Right cardiac atrium (tissue), 5 donors: ENCODE data around the gene MYO18B. TPM values are rescaled to one million over a fixed set of nuclear protein-coding genes. Genes with fewer than 3 reads are reported as not detected.

Source experiments
- ATAC-seq, 2 donors: fragments of 200-7000 bp; cut with Tn5 transposase; one replicate each; pipeline versions ENCODE4 v1.8.0 to v1.9.1; 2020; ENCODE audit warnings: moderate library complexity in 2 of 2, mild to moderate bottlenecking in 1 of 2
- DNase-seq, 3 donors: peaks; one replicate each; pipeline ENCODE4 v3.0.0-alpha.2; 2020
- H3K27ac ChIP-seq: one replicate; pipeline ENCODE4 v1.5.1; 2013; ENCODE audit warnings: mild to moderate bottlenecking, low read length, control low read depth, moderate library complexity
- H3K27me3 ChIP-seq: one replicate; pipeline ENCODE4 v1.6.1; 2013; ENCODE audit not compliant: control insufficient read depth, insufficient read depth
- H3K4me1 ChIP-seq: one replicate; pipeline ENCODE4 v1.6.1; 2013; ENCODE audit warnings: low read length; ENCODE audit not compliant: control insufficient read depth, insufficient read depth
- H3K4me3 ChIP-seq: one replicate; pipeline ENCODE4 v1.5.1; 2013; ENCODE audit warnings: low read length, control low read depth
- H3K9me3 ChIP-seq: one replicate; pipeline ENCODE4 v1.6.1; 2013; ENCODE audit warnings: low read length; ENCODE audit not compliant: control insufficient read depth
- WGBS: extraction: QIAGEN DNeasy Blood & Tissue Kit; methylation state at CpG from one replicate; pipeline ENCODE4 v1.1.7; 2013; 5-methylcytosine and 5-hydroxymethylcytosine counted together
- intact Hi-C, 4 donors: fragments of 100-400 bp; cut with DNase I; formaldehyde crosslinking; loops; one replicate each; pipeline versions ENCODE4 v1.11.0 to v1.14.0; 2022 to 2023
- polyA plus RNA-seq: library from polyadenylated mRNA; stranded (reverse); fragments of 200-250 nt; gene quantifications from one replicate; pipeline ENCODE4 v1.2.3, GENCODE V29; 2013
- total RNA-seq, 4 donors: library from RNA; stranded (reverse); fragmentation: NEBNext Ultra II Directional; extraction: Animal tissue kit (Norgen Biotek cat#: 25700); gene quantifications; one replicate each; pipeline ENCODE4 v1.2.1, GENCODE V29; 2021
- donor health status: healthy with polysubstance abuse.
- donor health status: DM: no; HTN: yes; CAD: no.
- donor health status: DM: no; HTN: no; CAD: no.
- donor health status: DM: no; HTN: yes; CAD: no; lungs with severe emphysema.
- donor health status: DM: yes; HTN: yes; CAD: no.

Gene MYO18B
- total and polyA plus RNA-seq, 5 donors = 74.5 to 184 (median 121) TPM

DNA sequence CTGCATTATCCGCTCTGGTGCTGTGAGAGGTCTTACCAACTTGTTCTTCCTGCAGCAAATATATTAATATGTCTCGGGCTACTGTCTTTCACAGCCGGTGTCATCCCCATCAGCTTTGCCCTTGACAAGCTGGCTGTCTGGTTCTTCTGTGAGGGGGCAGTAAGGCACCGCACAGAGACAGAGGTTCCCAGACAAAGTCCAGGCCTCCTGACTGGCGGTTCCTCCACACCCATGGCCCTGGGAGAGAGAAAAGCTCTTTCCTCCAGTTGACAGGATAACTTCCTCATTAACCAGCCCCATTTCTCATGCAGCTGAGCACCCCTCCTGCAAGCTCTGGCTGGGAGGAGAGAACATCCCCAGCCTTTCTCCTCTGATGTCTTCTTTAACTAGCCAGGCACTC is 214.8 kb downstream of the MYO18B start:
- no peaks in the 10 kb centered on the region for H3K9me3 ChIP-seq
- 59% methylated on average over 5 of the region's 5 CpGs for WGBS

DNA sequence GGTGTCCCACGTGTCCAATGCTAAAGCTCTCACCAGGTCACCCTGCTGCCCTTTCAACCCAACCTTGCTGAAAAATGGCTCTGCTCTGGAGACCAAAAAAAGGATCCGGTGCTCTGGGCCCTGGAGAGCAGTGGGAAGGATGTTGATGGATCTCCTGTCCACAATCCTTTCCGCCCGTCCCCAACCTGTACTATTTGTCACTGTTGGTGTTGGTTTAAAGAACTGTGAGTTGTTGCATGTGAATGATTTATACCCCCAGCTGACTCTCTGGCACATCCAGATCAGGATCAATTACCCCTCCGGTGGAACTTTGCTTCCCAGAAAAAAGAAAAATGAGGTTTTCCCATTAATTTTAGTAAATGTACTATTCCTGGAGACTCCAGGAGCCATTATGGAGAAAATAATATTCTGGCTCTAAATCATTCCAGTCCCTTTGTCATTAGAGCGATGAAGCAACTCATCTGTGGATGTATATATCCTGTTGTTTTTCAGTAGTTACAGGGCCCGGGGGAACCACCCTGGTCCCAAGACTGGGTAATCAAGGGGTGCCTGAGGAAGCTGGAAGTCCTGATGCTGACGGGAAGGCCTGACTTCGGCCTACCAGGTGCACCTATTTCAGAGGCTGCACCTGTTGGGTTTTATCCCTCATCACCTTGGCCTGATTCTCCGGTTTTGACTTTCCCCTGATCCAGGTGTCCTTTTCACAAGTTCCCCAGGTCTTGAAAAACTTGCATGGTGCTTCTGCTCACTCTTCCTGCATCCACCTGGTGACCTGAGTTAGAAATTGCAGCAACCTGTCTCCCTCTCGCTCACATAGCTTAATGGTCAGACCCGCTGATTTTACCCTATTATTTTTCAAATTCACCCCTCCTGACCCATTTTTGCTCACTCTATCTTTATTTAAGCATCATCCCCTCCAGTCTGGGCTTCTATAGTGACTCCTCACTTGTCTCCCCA is 218.1 kb downstream of the MYO18B start:
- Histone ChIP-seq H3K4me3 (no peak overlapping the region), H3K4me1 (no peaks in the 10 kb centered on the region), H3K9me3 (no peaks in the 10 kb centered on the region), H3K27me3 (no peaks in the 10 kb centered on the region), H3K27ac (no peak overlapping the region)
- no peak for DNase-seq
- WGBS = 78% methylated on average over 12 of the region's 12 CpGs
- intact Hi-C loops = no loop called here
- no peak for ATAC-seq

More for the DNA sequence above, 214.8 kb downstream of the MYO18B start:
- intact Hi-C loops = no loop called here
- ATAC-seq (no peak), DNase-seq (no peak)
- Histone ChIP-seq H3K4me1 (no peaks in the 10 kb centered on the region), H3K27me3 (no peaks in the 10 kb centered on the region), H3K4me3 (no peak overlapping the region), H3K27ac (no peak overlapping the region)

- DNase-seq (no peak), ATAC-seq (no peak)
- Histone ChIP-seq H3K4me1 (no peaks in the 10 kb centered on the region), H3K9me3 (no peaks in the 10 kb centered on the region), H3K4me3 (no peak overlapping the region), H3K27me3 (no peaks in the 10 kb centered on the region), H3K27ac (no peak overlapping the region)
- intact Hi-C loops = no loop called here
- 80% methylated on average over 5 of the region's 5 CpGs for WGBS
Observed at GRCh38 chr22:25961699-25962098, 219.7 kb downstream of the MYO18B start.

DNA sequence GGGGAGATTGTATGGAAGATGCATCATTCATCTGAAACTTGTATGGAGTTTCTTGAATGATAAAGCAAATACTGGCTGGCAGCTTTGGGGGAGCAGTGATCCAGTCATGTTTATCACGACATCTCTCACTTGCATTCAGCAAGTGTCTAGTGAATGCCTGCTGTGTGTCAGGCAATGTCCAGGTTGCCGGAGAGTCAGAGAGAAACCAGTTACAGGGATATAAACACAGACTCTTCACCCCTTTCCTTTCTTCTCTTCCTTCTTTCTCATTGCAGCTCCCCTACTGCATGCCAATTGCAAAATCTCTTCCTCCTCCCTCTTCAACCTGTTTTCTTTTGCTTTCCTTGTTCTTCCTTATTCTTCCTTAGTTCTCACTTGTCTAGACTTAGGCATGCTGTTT is 220.7 kb downstream of the MYO18B start:
- no peak overlapping the region for H3K4me3 ChIP-seq
- intact Hi-C loops = no loop called here
- no peaks in the 10 kb centered on the region for H3K27me3 ChIP-seq
- WGBS = 85% methylated on average over 2 of the region's 2 CpGs
- DNase-seq = no peak
- no peaks in the 10 kb centered on the region for H3K4me1 ChIP-seq
- H3K27ac ChIP-seq = no peak overlapping the region
- no peak for ATAC-seq
- H3K9me3 ChIP-seq = no peaks in the 10 kb centered on the region

- WGBS = 88% methylated on average over 10 of the region's 10 CpGs
- DNase-seq (no peak), ATAC-seq (no peak)
- Histone ChIP-seq H3K27ac (no peak overlapping the region), H3K4me1 (no peaks in the 10 kb centered on the region), H3K4me3 (no peak overlapping the region), H3K9me3 (no peaks in the 10 kb centered on the region), H3K27me3 (no peaks in the 10 kb centered on the region)
- intact Hi-C loops = no loop called here
Observed at GRCh38 chr22:25964961-25965730, 223.2 kb downstream of the MYO18B start.

- intact Hi-C loops = no loop called here
- H3K4me1 ChIP-seq = no peaks in the 10 kb centered on the region
- no peak overlapping the region for H3K4me3 ChIP-seq
- 11% methylated on average over 8 of the region's 8 CpGs for WGBS
- ATAC-seq (no peak), DNase-seq (no peak)
- no peaks in the 10 kb centered on the region for H3K9me3 ChIP-seq
- no peaks in the 10 kb centered on the region for H3K27me3 ChIP-seq
- no peak overlapping the region for H3K27ac ChIP-seq
Observed at GRCh38 chr22:25966448-25966913, 224.5 kb downstream of the MYO18B start.

GRCh38 chr22:25969286-25969685 is 227.3 kb downstream of the MYO18B start:
- intact Hi-C loops = no loop called here
- ATAC-seq = no peak
- no peaks in the 10 kb centered on the region for H3K4me1 ChIP-seq
- no peaks in the 10 kb centered on the region for H3K27me3 ChIP-seq
- H3K27ac ChIP-seq = no peak overlapping the region
- no peaks in the 10 kb centered on the region for H3K9me3 ChIP-seq
- H3K4me3 ChIP-seq = no peak overlapping the region
- DNase-seq = no peak

DNA sequence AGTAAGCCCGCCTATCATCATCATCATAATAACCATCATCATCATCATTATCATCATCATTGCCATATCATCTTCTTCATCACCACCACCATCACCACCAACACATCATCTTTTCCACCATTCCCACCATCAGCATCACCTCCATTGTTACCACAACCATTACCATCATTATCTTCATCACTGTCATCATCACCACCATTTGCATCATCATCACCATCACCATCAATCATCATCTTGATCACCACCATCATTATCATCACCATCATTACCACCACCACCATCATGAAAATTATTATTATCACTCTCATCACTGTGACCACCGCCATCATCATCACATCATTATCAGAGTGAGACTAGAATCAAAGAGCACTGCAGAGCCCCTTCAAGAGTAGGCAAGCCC is 227.9 kb downstream of the MYO18B start:
- WGBS = 78% methylated on average over 2 of the region's 2 CpGs
- Histone ChIP-seq H3K27me3 (no peaks in the 10 kb centered on the region), H3K4me1 (no peaks in the 10 kb centered on the region), H3K27ac (no peak overlapping the region), H3K4me3 (no peak overlapping the region), H3K9me3 (no peaks in the 10 kb centered on the region)
- no peak for DNase-seq
- no peak for ATAC-seq
- intact Hi-C loops = no loop called here

DNA sequence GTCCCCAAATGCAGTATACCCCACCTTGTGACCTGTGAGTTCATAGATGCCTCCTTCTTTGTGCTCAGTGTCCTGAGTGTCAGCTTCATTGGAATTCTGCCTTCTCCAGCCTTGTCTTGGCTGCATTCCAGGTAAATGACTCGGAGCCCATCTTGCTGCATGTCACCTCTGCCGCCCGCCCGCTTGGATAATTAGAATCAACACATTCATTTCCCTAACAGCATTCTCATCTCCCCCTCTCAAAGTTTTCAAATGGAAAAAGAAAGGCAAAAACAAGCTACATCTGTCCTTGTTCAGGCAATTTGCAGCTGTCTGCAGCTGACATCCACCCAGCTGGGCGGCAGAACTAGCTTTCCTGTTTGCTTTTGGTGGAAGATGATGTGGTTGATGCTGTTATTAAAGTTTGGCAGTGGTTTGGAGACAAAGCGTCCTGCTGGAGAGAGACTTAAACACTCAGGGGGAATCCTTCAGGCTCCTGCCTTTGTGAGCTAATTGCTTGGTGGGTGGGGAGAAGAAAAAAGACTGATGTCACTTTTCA is 228.5 kb downstream of the MYO18B start:
- peak in 2 of 3 donors; percentile 23 to 57 for DNase-seq
- H3K27ac ChIP-seq = no peak overlapping the region
- no peak overlapping the region for H3K4me3 ChIP-seq
- WGBS = 14% methylated on average over 6 of the region's 6 CpGs
- ATAC-seq = peak; percentile 43 to 64
- intact Hi-C loops = no loop called here
- no peaks in the 10 kb centered on the region for H3K9me3 ChIP-seq
- H3K4me1 ChIP-seq = no peaks in the 10 kb centered on the region
- no peaks in the 10 kb centered on the region for H3K27me3 ChIP-seq

GRCh38 chr22:25970999-25971811 is 229.2 kb downstream of the MYO18B start:
- Histone ChIP-seq H3K27ac (no peak overlapping the region), H3K27me3 (no peaks in the 10 kb centered on the region), H3K4me1 (no peaks in the 10 kb centered on the region), H3K4me3 (no peak overlapping the region), H3K9me3 (no peaks in the 10 kb centered on the region)
- DNase-seq (no peak), ATAC-seq (no peak)
- WGBS = 70% methylated on average over 9 of the region's 9 CpGs
- intact Hi-C loops = no loop called here
